ENCODE data around the gene ITGB5.

GRCh38 chr3:124714223-124714853, 172.8 kb downstream of the ITGB5 start:
- TF ChIP-seq CTCF (IDR thresholded peaks at IDR 0.05): no peak
- no peak for TF ChIP-seq POLR2A (IDR thresholded peaks at IDR 0.05)
- no peak for TF ChIP-seq POLR2AphosphoS5 (IDR thresholded peaks at IDR 0.05)

Data from upper lobe of left lung (tissue), 4 donors.